SK-N-SH (cell line): ENCODE results near the gene METTL17. TPM values are rescaled to one million over a fixed set of nuclear protein-coding genes. Genes with fewer than 3 reads are reported as not detected.
A peak's percentile ranks its signal among the peaks of the same experiment; 100 is the strongest.
"Not testable (repeated sequence)": the region's sequence is repeated elsewhere in the genome, so short reads cannot be mapped to it uniquely, and the experiment has no call there.

Source experiments
- CTCF ChIA-PET: fragments of 300-600, 350-600 bp; formaldehyde crosslinking; extraction: SDS; loops from one replicate; lab custom pipeline; 2021; lab: Yijun Ruan, JAX
- POLR2A ChIA-PET: fragments of 350-600 bp; sonication (Branson Sonifier 250); formaldehyde crosslinking; extraction: SDS; loops from one replicate; lab custom pipeline; 2020; ENCODE audit warnings: antibody characterized with exemption, inconsistent platforms; lab: Yijun Ruan, JAX
- DNase-seq: peaks from one replicate; pipeline ENCODE4 v3.0.0; 2012
- H2AFZ ChIP-seq: fragments of 200-600 bp; sonication (generic); 2 replicates; pipeline ENCODE4 v1.8.1; 2016; ENCODE audit warnings: antibody characterized with exemption, mild to moderate bottlenecking, low read depth
- H3F3A ChIP-seq: fragments of 200-600 bp; sonication (generic); replicated peaks from 2 replicates; pipeline ENCODE3; 2016; ENCODE audit warnings: antibody characterized with exemption, mild to moderate bottlenecking; ENCODE audit not compliant: insufficient read depth
- H3K27ac ChIP-seq, 2 experiments: fragments of 200-500 bp in 1 of 2; fragments of 200-600 bp in 1 of 2; sonication (Bioruptor generic) in 1 of 2; sonication (generic), shearing (Covaris generic) in 1 of 2; 2 replicates each; pipeline versions ENCODE4 v1.5.1 to v1.6.1; 2014 to 2016; ENCODE audit warnings: low read depth in 2 of 2, inconsistent platforms in 1 of 2, low read length in 1 of 2, mild to moderate bottlenecking in 1 of 2, mixed read lengths in 1 of 2
- H3K27me3 ChIP-seq: fragments of 200-600 bp; sonication (generic), shearing (Covaris generic); 2 replicates; pipeline ENCODE4 v1.6.1; 2016; ENCODE audit warnings: mixed run types; ENCODE audit not compliant: insufficient read depth
- H3K36me3 ChIP-seq, 2 experiments: fragments of 200-500 bp in 1 of 2; fragments of 200-600 bp in 1 of 2; sonication (Bioruptor generic) in 1 of 2; sonication (generic) in 1 of 2; replicated peaks in 1 of 2; 2 replicates each; pipeline versions ENCODE3 to v1.5.1; 2014 to 2016; ENCODE audit warnings: low read length in 1 of 2, mild to moderate bottlenecking in 1 of 2; ENCODE audit not compliant: insufficient read depth in 2 of 2, control insufficient read depth in 1 of 2
- H3K4me1 ChIP-seq, 2 experiments: fragments of 200-500 bp in 1 of 2; fragments of 200-600 bp in 1 of 2; sonication (Bioruptor generic) in 1 of 2; sonication (generic), shearing (Covaris generic) in 1 of 2; 2 replicates each; pipeline versions ENCODE4 v1.5.1 to v1.6.1; 2014 to 2016; ENCODE audit warnings: low read depth in 1 of 2, low read length in 1 of 2, mixed run types in 1 of 2; ENCODE audit not compliant: insufficient read depth in 2 of 2, control insufficient read depth in 1 of 2
- H3K4me2 ChIP-seq: fragments of 200-600 bp; sonication (generic), shearing (Covaris generic); 2 replicates; pipeline ENCODE4 v1.6.1; 2017; ENCODE audit warnings: mixed run types
- H3K4me3 ChIP-seq, 2 experiments: fragments of 200-500 bp in 1 of 2; fragments of 200-600 bp in 1 of 2; sonication (Bioruptor generic) in 1 of 2; sonication (generic), shearing (Covaris generic) in 1 of 2; 2 replicates each; pipeline versions ENCODE4 v1.5.1 to v1.8.1; 2014 to 2016; ENCODE audit warnings: low read depth in 2 of 2, inconsistent platforms in 1 of 2, low read length in 1 of 2, mild to moderate bottlenecking in 1 of 2, mixed read lengths in 1 of 2, moderate library complexity in 1 of 2
- H3K79me2 ChIP-seq: fragments of 200-600 bp; sonication (generic); 2 replicates; pipeline ENCODE4 v1.8.1; 2017; ENCODE audit warnings: mild to moderate bottlenecking; ENCODE audit not compliant: insufficient read depth
- H3K9ac ChIP-seq: fragments of 200-600 bp; sonication (generic); 2 replicates; pipeline ENCODE4 v1.6.1; 2017; ENCODE audit warnings: mixed run types
- H3K9me2 ChIP-seq: fragments of 200-600 bp; sonication (generic); 2 replicates; pipeline ENCODE4 v1.6.1; 2017; ENCODE audit warnings: mixed run types
- H3K9me3 ChIP-seq: fragments of 200-600 bp; sonication (generic); 2 replicates; pipeline ENCODE4 v1.6.1; 2017; ENCODE audit warnings: mixed run types, mild to moderate bottlenecking, moderate library complexity
- H4K20me1 ChIP-seq: fragments of 200-600 bp; sonication (generic); 2 replicates; pipeline ENCODE4 v1.6.1; 2017; ENCODE audit warnings: mild to moderate bottlenecking, mixed run types; ENCODE audit not compliant: insufficient read depth
- CHD2 ChIP-seq: fragments of 150-350 bp; IDR thresholded peaks from 2 replicates; pipeline ENCODE4 v1.6.1; 2018; ENCODE audit warnings: low read length; ENCODE audit not compliant: partially characterized antibody
- GABPA ChIP-seq: IDR thresholded peaks from 2 replicates; pipeline ENCODE4 v1.4.0; 2012; ENCODE audit warnings: low read depth, mild to moderate bottlenecking
- PBX3 ChIP-seq: IDR thresholded peaks from 2 replicates; pipeline ENCODE4; 2012
- RAD21 ChIP-seq: IDR thresholded peaks from 2 replicates; pipeline ENCODE4 v1.6.1; 2012; ENCODE audit warnings: mild to moderate bottlenecking, low read length
- RCOR1 ChIP-seq: fragments of 150-350 bp; IDR thresholded peaks from 2 replicates; pipeline ENCODE4 v1.6.1; 2017; ENCODE audit warnings: antibody characterized with exemption, low read length
- REST ChIP-seq: IDR thresholded peaks from 2 replicates; pipeline ENCODE4 v1.6.1; 2012; ENCODE audit warnings: mild to moderate bottlenecking, low read depth, low read length, moderate library complexity
- SIN3A ChIP-seq: IDR thresholded peaks from 2 replicates; pipeline ENCODE4 v1.6.1; 2012; ENCODE audit warnings: low read depth, mild to moderate bottlenecking, low read length, moderate library complexity, borderline replicate concordance
- USF1 ChIP-seq: IDR thresholded peaks from 2 replicates; pipeline ENCODE4 v1.4.0; 2012; ENCODE audit warnings: low read depth, borderline replicate concordance
- WGBS: methylation state at CpG from one replicate; pipeline ENCODE4 v1.1.6; 2017; ENCODE audit warnings: low lambda C conversion rate; 5-methylcytosine and 5-hydroxymethylcytosine counted together
- polyA plus RNA-seq, 3 experiments: library from polyadenylated mRNA; depleted of rRNA; stranded (reverse); fragments of >200 nt; gene quantifications; 2 replicates each; pipeline ENCODE4 v1.2.3, GENCODE V29; 2012

METTL17 gene
- polyA plus RNA-seq, 1 of the 3 experiments (the other 2 are of a cell fraction), result 104 TPM

- TF ChIP-seq REST (no peak), RAD21 (peak; percentile 33), PBX3 (0 out of 2 replicates have a peak, but pooled peaks have one; percentile 32), GABPA (peak; percentile 98), USF1 (no peak), CHD2 (peak; percentile 95), SIN3A (no peak; the same call in 1 of the 2 replicates), RCOR1 (no peak)
Observed at GRCh38 chr14:20989787-20990600, at the start of gene METTL17 (continued).

- H3K36me3 ChIP-seq, H3K4me2 ChIP-seq, POLR2A ChIA-PET, H3K4me1 ChIP-seq, H3K27ac ChIP-seq, H3K9me3 ChIP-seq, H3K9me2 ChIP-seq, DNase-seq, H3K79me2 ChIP-seq, H3K4me3 ChIP-seq, H2AFZ ChIP-seq, H4K20me1 ChIP-seq, H3K9ac ChIP-seq, H3F3A ChIP-seq: not testable (repeated sequence)
- CTCF ChIA-PET, result interaction anchor here (1.5 kb wide), 1 partner anchor 26 kb away, joined by 3 read pairs; no protein-coding TSS in a partner anchor
- peaks cover 29% of the 10 kb centered on the region; the same call in 1 of the 2 replicates for H3K27me3 ChIP-seq
- 18% methylated on average over 6 of the region's 6 CpGs for WGBS
Observed at GRCh38 chr14:20945146-20945545, 44.6 kb upstream of the METTL17 start.

DNA sequence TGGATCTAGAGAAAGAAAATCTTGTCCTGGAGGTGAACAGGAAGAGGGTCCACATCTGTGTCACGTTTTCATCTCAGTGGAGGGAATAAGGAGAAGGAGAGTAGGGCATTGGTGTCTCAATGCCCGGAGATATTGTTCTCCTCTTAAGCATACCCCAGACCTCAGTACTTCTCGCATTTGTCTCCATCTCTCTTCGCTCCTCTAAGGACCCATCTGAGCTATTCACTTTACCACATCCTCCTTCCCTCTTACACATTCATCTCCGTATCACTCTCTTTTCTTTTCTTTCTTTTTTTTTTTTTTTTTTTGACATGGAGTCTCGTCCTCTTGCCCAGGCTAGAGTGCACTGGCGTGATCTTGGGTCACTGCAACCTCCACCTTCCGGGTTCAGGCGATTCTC is 43.1 kb upstream of the METTL17 start:
- DNase-seq, POLR2A ChIA-PET, H2AFZ ChIP-seq, H3K36me3 ChIP-seq, H3K9ac ChIP-seq, H3K4me3 ChIP-seq, H3K4me2 ChIP-seq, CTCF ChIA-PET, H3K79me2 ChIP-seq, H3K9me2 ChIP-seq, H3F3A ChIP-seq, H3K4me1 ChIP-seq, H4K20me1 ChIP-seq, H3K9me3 ChIP-seq, H3K27ac ChIP-seq: not testable (repeated sequence)
- peaks cover 41% of the 10 kb centered on the region; the same call in 1 of the 2 replicates for H3K27me3 ChIP-seq
- WGBS, result 9% methylated on average over 7 of the region's 9 CpGs

DNA sequence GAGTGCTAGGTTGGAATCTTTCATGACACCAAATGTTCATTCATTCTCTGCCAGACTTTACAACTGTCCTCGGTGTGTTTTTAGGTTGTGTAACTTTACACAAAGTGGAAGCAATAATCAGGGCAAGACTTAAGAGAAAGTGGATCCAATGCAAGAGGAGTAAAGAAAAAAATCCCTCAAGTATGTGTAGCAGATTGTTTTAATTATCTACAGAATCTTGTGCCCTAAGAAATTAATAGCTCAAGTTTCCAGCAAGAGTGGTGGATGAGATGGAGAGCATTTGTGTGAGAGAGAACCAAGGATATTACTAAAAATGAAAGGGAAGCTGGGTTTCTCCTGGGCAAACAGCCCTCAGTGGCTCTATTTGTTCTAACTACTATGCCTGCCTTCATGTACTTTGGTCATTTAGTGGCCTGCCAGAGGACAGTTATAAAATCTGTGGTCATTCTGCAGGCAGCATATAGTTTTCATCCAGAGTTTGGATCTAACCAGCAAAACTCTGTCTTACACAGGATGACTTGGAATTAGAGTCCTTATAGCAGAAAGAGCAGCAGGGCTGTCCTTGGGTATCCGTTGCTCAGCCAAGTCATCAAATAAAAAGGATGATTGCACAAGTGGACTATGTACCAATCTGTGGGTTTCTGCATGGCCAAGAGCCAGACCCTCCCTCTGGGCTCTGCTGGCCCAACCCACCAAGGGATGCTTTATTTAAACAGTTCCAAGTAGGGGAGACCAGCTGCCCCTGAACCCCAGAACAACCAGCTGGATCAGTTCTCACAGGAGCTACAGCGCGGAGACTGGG is 34.8 kb upstream of the METTL17 start, which contains the start of gene RNASE2:
TSS of gene RNASE2 (plus strand) at position 752 of the 802 bp plus-strand sequence. CDS start 285 bp downstream, outside the sequence.
- H3K9ac ChIP-seq, H3K27ac ChIP-seq, H3K4me1 ChIP-seq, H3K9me2 ChIP-seq, H3K4me2 ChIP-seq, H4K20me1 ChIP-seq, DNase-seq, H3F3A ChIP-seq, H3K9me3 ChIP-seq, H2AFZ ChIP-seq, H3K79me2 ChIP-seq, H3K4me3 ChIP-seq, POLR2A ChIA-PET, H3K36me3 ChIP-seq: not testable (repeated sequence)
- CTCF ChIA-PET, result interaction anchor here (3.1 kb wide), 1 partner anchor 16 kb away, joined by 27 read pairs; no protein-coding TSS in a partner anchor
- H3K27me3 ChIP-seq, result peaks cover 37% of the 10 kb centered on the region; the same call in 1 of the 2 replicates
- WGBS, result 8% methylated on average over 4 of the region's 4 CpGs
